ENCODE data around the gene DLGAP1. TPM values are rescaled to one million over a fixed set of nuclear protein-coding genes. Genes with fewer than 3 reads are reported as not detected.

The DLGAP1 gene
- total and polyA plus RNA-seq, 2 of the 8 experiments (the other 6 are each of a cell fraction or from before 2014, with no cell fraction given), result 11.8 to 16.9 TPM

- H4K8ac ChIP-seq (ENCODE audit: extremely low read depth, insufficient read depth, low read length), result no peak overlapping the region
- H2BK5ac ChIP-seq (ENCODE audit: low read depth, low read length), result no peak overlapping the region
- H3K79me2 ChIP-seq (ENCODE audit: control insufficient read depth in 1 of 2, insufficient read depth in 2 of 2, low read length in 2 of 2), result no peaks in the 10 kb centered on the region
- H3K18ac ChIP-seq (ENCODE audit: extremely low read depth, low read length), result no peak overlapping the region
- H3K14ac ChIP-seq (ENCODE audit: insufficient read length), result no peak overlapping the region
- peaks cover 0 to 1% of the 10 kb centered on the region in 2 experiments for H4K20me1 ChIP-seq (replicated peaks in 1 of 2; ENCODE audit: control insufficient read depth in 1 of 2, insufficient read depth in 2 of 2, low read length in 2 of 2)
- H4K91ac ChIP-seq (replicated peaks; ENCODE audit: insufficient read length, low read length), result no peak overlapping the region
- TF ChIP-seq TBP (IDR thresholded peaks at IDR 0.05; ENCODE audit: low read depth, low read length), result no peak
- no peak for TF ChIP-seq POLR2A (IDR thresholded peaks at IDR 0.05; ENCODE audit: control extremely low read depth in 1 of 2, low read depth in 2 of 2, low read length in 2 of 2)
- TF ChIP-seq POLR2AphosphoS5 (IDR thresholded peaks at IDR 0.05; ENCODE audit: low read depth, low read length), result no peak
- TF ChIP-seq SP1 (IDR thresholded peaks at IDR 0.05; ENCODE audit: low read depth, low read length), result no peak
- TF ChIP-seq KDM1A (IDR thresholded peaks at IDR 0.05; ENCODE audit: borderline replicate concordance, low read length), result no peak
- no peak for TF ChIP-seq JUND (IDR thresholded peaks at IDR 0.05; ENCODE audit: low read length)
- TF ChIP-seq SP2 (IDR thresholded peaks at IDR 0.05; ENCODE audit: low read length), result no peak
- TF ChIP-seq TCF12 (IDR thresholded peaks at IDR 0.05; ENCODE audit: low read depth, low read length), result no peak
- no peak for TF ChIP-seq HDAC6 (IDR thresholded peaks at IDR 0.05; ENCODE audit: low read depth, low read length)
- TF ChIP-seq EP300 (IDR thresholded peaks at IDR 0.05; ENCODE audit: borderline replicate concordance in 1 of 2, low read depth in 2 of 2, low read length in 2 of 2), result no peak
- TF ChIP-seq ZNF274 (IDR thresholded peaks at IDR 0.05; ENCODE audit: borderline replicate concordance, extremely low read depth, low read length), result no peak
- TF ChIP-seq BCL11A (IDR thresholded peaks at IDR 0.05; ENCODE audit: low read depth in 2 of 2, low read length in 2 of 2), result no peak
- no peak for TF ChIP-seq NANOG (IDR thresholded peaks at IDR 0.05; ENCODE audit: insufficient read depth, low read depth, low read length, poor library complexity, severe bottlenecking)
- no peak for TF ChIP-seq SIX5 (IDR thresholded peaks at IDR 0.05; ENCODE audit: low read depth, low read length)
- no peak overlapping the region for H2AFZ ChIP-seq (ENCODE audit: low read length)
- FAIRE-seq (no peak), DNase-seq (ENCODE audit: low read depth in 1 of 2, low spot score in 2 of 2) (no peak)
- no peak overlapping the region for H3K4me2 ChIP-seq (ENCODE audit: insufficient read depth in 1 of 2, low read depth in 2 of 2, low read length in 2 of 2)
- no peak overlapping the region for H3K4me3 ChIP-seq (ENCODE audit: extremely low read depth in 1 of 4, insufficient read depth in 2 of 4, low read depth in 3 of 4, low read length in 4 of 4)
- H3K79me1 ChIP-seq (ENCODE audit: low read depth, low read length), result no peaks in the 10 kb centered on the region
- no peak overlapping the region for H3K27ac ChIP-seq (ENCODE audit: low read depth, low read length)
- 95% methylated on average over 1 of the region's 1 CpG; no CpG with 5 or more reads in 1 of the 2 experiments for WGBS, 2 experiments (ENCODE audit: extremely low coverage in 1 of 2, insufficient coverage in 1 of 2, insufficient read length in 1 of 2, insufficient replicate concordance in 2 of 2, low coverage in 1 of 2, low lambda C conversion rate in 2 of 2, missing lambda C conversion rate in 1 of 2)
- no peak overlapping the region for H2BK20ac ChIP-seq (ENCODE audit: low read length)
- ChIA-PET CTCF (ENCODE audit: partially characterized antibody) (interaction anchor here (1.0 kb wide), 1 partner anchor 143 kb away, joined by 3 read pairs; no protein-coding TSS in a partner anchor), POLR2A (ENCODE audit: partially characterized antibody) (no interaction called here)
- H3K4ac ChIP-seq (replicated peaks; ENCODE audit: insufficient read length, low read depth, low read length), result no peak overlapping the region
- no peak overlapping the region for H3K9ac ChIP-seq (replicated peaks in 1 of 4; ENCODE audit: extremely low read depth in 1 of 4, low read depth in 3 of 4, low read length in 3 of 4)
- H3K27me3 ChIP-seq (replicated peaks in 1 of 4; ENCODE audit: control insufficient read depth in 3 of 4, extremely low read depth in 1 of 4, insufficient read depth in 3 of 4, low read length in 3 of 4), result no peaks in the 10 kb centered on the region
- no peaks in the 10 kb centered on the region for H3K36me3 ChIP-seq (ENCODE audit: control insufficient read depth in 2 of 4, insufficient read depth in 4 of 4, low read length in 3 of 4)
- H4K5ac ChIP-seq (ENCODE audit: insufficient read length, low read depth, low read length), result no peak overlapping the region
- H2BK120ac ChIP-seq (replicated peaks; ENCODE audit: low read depth, low read length), result no peak overlapping the region
- no peak overlapping the region for H2BK15ac ChIP-seq (ENCODE audit: low read length)
- no peaks in the 10 kb centered on the region for H3K23me2 ChIP-seq (ENCODE audit: low read depth, low read length)
- H3K9me3 ChIP-seq (ENCODE audit: insufficient read depth in 2 of 2, low read depth in 1 of 2, low read length in 1 of 2), result no peaks in the 10 kb centered on the region
- no peaks in the 10 kb centered on the region for H3K4me1 ChIP-seq (replicated peaks in 1 of 4; ENCODE audit: control insufficient read depth in 3 of 4, insufficient read depth in 4 of 4, low read length in 3 of 4)
- no peak overlapping the region for H2AK5ac ChIP-seq (ENCODE audit: low read depth, low read length)
- H3K56ac ChIP-seq (replicated peaks; ENCODE audit: insufficient read length, low read depth, low read length), result no peak overlapping the region
- H2BK12ac ChIP-seq (ENCODE audit: low read depth, low read length), result no peak overlapping the region
- H3K23ac ChIP-seq (ENCODE audit: insufficient read length), result no peak overlapping the region
These were observed 530.7 kb downstream of the DLGAP1 start for GRCh38 chr18:3924455-3924854.
